Kidney glomerular epithelial cell (primary cell): Measurements from ENCODE around the gene SLC36A3.
A peak's percentile ranks its signal among the peaks of the same experiment; 100 is the strongest.
"Not testable (repeated sequence)": the region's sequence is repeated elsewhere in the genome, so short reads cannot be mapped to it uniquely, and the experiment has no call there.

Experiments used
- DNase-seq: peaks from one replicate; lab custom pipeline; 2025; lab: John Stamatoyannopoulos, UW

SLC36A3 gene

GRCh38 chr5:151303666-151304065 is at the start of gene SLC36A3:
SLC36A3 (minus strand) TSS chr5:151303766; CDS start chr5:151303354, 412 bp downstream.
- DNase-seq = no peak

GRCh38 chr5:151351671-151352070 is 48.1 kb upstream of the SLC36A3 start:
- no peak for DNase-seq

DNA sequence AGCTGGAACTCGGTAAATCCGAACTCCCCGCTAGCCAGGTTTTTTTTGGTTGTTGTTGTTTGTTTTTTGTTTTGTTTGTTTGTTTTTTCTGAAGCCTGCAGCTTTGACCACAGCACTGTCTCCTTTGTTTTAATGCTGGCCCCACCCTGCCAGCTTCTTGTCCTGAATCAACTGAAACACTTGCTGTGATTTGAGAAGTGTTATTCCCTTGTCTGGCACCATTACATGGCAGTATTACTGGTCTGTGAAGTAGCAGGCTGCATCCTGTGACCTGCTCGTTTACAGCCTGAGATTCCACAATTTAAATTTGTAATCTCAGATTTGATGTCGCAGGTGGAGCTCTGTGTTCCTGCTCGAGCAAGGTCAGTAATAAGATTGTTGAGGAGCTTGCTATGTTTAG is 45.2 kb upstream of the SLC36A3 start:
- DNase-seq = no peak

DNA sequence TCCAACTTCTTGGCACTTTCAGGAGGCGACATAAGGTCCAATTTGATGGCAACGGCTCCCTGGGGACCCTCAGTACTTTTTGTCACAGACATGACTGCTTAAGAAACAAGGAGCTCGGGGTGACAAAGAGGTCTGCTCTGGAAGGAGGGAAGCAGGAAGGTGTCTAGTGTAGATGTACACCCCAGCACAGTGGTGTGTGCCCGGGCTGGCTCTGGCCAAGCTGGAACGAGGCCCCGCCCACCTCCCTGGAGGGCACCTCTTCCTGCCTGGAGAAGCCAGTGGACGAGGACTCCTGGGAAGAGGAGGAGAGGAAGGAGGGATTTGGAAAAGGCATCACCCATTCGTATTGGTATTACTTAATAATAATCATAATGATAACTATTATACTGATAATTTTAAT is 43.8 kb upstream of the SLC36A3 start, which contains the start of gene SLC36A2:
TSS of gene SLC36A2 (minus strand) at position 191 of the 400 bp plus-strand sequence. CDS start at position 92, 99 bp downstream.
- DNase-seq = no peak

GRCh38 chr5:151345808-151346478 is 42.4 kb upstream of the SLC36A3 start:
- no peak for DNase-seq

DNA sequence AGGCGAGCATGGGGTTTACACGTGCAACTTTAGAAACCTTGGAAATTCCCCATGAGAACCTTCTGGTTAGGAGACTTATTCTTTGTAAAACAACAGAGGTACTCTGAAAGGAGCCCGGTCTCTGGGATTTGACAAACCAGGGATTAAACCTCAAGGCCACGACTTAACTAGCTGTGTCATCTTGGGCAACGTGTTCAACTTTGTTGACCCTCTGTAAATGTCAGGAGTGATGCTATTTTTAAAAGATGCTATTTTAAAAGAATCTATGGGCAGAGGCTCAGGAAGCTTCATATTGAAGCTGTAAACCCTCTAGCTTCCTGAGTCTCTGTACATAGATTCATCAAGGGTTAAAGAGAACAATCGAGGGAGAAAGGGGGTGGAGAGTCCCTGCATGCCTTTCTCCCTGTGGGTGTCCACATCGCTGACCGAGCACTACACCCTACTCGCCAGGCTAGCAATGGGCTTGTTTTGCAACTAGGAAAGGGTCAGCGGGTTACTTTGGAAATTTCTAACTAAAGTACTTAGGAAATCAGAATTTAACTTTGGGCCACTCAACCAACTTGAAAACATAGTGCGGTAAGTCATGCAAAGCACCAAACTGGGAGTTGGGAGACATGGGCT is 41.7 kb upstream of the SLC36A3 start:
- DNase-seq = no peak

GRCh38 chr5:151344088-151344487 is 40.5 kb upstream of the SLC36A3 start:
- no peak for DNase-seq

DNA sequence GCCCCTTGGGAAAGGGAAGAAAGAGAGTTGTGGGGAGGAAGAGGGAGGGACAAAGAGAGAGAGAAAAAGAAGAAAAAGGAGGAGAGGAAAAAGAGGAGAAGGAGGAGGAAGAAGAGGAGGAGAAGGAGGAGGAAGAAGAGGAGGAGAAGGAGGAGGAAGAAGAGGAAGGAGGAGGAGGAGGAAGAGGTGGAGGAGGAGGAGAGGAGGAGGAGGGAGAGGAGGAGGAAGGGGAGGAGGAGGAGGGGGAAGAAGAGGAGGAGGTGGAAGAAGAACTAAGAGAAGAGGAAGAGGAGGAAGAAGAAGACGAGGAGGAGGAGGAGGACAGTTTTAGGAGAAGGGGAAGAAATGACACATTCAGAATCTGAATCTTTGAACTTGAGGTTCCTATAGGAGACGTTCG is 36.4 kb upstream of the SLC36A3 start:
- DNase-seq = no peak

- no peak for DNase-seq
Measured at GRCh38 chr5:151338734-151339133, 35.2 kb upstream of the SLC36A3 start.

DNA sequence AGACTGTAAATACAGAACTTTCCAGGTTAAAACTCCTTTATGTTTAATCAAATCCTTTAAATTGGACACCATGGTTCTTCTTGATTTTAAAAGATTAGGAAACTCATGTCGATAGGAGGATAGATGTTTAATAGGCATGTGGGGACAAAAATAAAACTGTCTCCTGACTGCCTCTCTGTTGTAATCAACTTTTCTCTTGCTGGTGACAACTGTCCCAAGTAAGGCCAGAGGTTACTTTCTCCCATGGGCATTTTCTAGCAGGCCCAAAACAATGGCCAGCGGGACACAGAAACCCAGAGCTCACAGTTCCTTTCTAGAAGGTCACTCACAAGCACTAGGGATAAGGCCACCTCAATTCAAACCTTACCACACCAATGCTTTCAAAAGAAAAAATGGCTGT is 29.3 kb upstream of the SLC36A3 start:
- DNase-seq = no peak

DNA sequence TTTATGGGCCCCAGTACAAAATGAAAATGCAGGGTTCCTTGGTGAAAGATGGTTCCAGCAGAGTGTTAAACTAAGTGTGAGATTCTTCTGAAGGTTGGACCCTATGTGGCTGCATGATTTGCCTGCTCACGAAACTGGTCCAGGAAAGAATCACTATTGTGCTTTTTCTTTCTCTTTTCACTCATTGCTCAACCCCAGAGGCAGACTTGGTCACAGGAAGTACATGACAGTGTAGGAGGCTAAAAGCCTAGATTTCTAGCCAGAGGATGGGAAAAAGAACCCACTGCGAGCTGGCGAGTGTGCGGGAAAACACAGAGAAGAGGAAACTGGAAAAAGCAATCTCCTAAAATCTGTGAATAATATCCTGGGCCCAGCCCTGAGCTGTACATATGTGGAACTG is 25.2 kb upstream of the SLC36A3 start:
- DNase-seq = no peak

DNA sequence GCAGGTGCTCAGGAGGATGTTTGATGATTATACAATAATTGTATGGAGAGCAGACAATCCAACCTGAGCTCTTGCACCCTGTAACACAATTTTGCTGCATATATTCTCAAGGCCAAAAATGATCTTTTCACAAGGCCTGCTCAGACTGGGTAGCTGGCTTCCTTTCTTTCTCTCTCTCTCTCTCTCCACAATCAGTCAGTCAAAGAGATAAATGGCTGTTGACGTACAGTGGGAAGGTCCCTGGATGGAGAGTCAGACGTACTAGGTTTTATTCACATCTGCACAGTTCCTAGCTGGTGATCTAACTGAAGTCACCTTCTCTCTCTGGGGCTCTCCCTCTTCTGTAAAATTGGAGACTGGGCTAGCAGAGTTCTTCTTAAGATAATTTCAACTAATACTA is 24.0 kb upstream of the SLC36A3 start:
- DNase-seq = no peak

- no peak for DNase-seq
Measured at GRCh38 chr5:151326266-151326665, 22.7 kb upstream of the SLC36A3 start.

GRCh38 chr5:151320481-151320880 is 16.9 kb upstream of the SLC36A3 start:
- no peak for DNase-seq

GRCh38 chr5:151318850-151319732 is 15.5 kb upstream of the SLC36A3 start:
- DNase-seq = no peak

GRCh38 chr5:151317871-151318270 is 14.3 kb upstream of the SLC36A3 start:
- DNase-seq = no peak

DNA sequence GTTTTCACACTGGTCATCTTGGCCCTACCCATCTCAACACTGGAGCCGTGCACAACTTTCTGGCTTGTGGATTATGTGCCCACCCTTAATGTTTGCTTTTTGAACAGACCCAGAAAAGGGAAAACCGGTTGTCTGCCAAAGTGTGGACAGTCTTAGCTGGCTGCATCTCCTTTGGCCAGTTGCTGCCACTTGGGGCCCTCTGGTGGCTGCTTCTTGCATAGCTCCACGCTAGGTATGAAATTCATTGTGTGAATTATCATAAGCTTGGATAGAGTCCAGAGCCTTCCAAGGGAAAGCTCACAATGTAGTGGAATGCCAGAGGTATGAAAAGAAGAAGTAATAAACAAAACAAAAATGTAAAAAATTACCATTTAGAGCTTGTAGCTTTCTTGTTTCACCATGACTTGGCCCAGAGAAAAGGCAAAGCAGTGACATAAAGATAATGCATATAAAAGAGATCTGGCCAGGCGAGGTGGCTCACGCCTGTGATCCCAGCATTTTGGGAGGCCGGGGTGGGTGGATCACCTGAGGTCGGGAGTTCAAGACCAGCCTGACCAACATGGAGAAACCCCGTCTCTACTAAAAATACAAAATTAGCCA is 12.5 kb upstream of the SLC36A3 start:
- peak; percentile 58 for DNase-seq

DNA sequence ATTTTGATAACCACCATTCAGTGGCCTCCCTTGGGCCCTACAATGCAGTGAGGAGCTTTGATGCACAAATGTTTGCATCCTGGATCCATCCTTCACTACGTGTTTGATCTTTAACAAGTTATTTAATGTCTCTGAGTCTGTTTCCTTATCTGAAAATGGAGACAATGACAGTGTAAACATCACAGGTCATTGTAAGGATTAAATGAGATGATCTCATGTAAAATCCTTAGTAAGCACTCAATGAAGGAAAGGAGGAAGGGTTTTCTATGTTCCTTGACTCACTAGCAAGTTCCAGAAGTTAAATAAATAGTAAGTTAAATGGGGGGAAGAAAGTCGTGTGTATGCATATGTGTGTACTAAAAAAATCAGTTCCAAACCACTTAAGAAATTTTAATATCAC is 9.8 kb upstream of the SLC36A3 start:
- DNase-seq = no peak

DNA sequence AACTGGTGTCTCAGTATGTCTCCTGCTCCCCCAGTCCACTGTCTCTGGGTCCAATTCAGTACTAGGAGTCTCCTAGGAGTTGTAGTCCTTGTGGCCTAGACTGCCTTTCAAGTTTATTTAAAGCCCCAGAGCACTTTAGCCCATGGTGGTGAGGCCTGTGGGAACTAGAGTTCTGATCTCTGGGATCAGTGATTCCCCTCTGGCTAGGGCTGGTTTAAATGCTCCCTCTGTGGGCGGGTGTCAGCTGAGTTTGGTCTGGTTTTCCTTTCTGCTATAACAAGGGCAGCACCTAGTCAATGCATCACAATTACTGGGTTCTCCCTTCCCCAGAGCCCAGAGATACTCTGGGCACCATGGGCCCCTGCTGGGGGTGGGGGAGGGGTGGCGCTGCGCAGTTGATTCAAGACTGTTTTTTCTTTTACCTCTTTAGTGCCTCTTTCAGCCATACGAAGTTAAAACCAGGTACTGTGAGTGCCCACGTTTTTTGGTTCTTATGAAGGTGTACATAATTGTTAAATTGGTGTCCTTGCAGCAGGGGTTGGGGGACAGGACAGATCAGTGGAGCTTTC is 9.3 kb upstream of the SLC36A3 start:
- DNase-seq = no peak

- DNase-seq = no peak
Measured at GRCh38 chr5:151310932-151311331, 7.4 kb upstream of the SLC36A3 start.

DNA sequence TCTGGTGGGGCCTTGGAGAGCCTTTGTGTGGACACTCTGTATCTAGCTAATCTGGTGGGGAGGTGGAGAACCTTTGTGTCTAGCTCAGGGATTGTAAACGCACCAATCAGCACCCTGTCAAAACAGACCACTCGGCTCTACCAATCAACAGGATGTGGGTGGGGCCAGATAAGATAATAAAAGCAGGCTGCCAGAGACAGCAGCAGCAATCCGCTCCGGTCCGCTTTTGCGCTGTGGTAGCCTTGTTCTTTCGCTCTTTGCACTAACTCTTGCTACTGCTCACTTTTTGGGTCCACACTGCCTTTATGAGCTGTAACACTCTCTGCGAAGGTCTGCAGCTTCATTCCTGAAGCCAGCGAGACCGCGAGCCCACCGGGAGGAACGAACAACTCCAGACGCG is 6.3 kb upstream of the SLC36A3 start:
- not testable (repeated sequence) for DNase-seq

- DNase-seq = not testable (repeated sequence)
Measured at GRCh38 chr5:151309266-151309665, 5.7 kb upstream of the SLC36A3 start.
